ENCODE measurements around the gene C1S. TPM values are rescaled to one million over a fixed set of nuclear protein-coding genes. Genes with fewer than 3 reads are reported as not detected.

The C1S gene
- total RNA-seq, 1 experiment from 2014 or later, result 32.4 TPM

GRCh38 chr12:7068240-7068993 lies 7.9 kb downstream of the C1S start:
- H3K9me3 ChIP-seq (ENCODE audit: insufficient read depth, low read depth), result no peaks in the 10 kb centered on the region
- no peaks in the 10 kb centered on the region for H4K20me1 ChIP-seq (ENCODE audit: insufficient read depth)
- H3F3A ChIP-seq (ENCODE audit: insufficient read depth, low read depth), result peaks cover 21% of the 10 kb centered on the region
- no peaks in the 10 kb centered on the region for H3K27me3 ChIP-seq (ENCODE audit: insufficient read depth, low read depth)
- intact Hi-C loops (cut with micrococcal nuclease; ENCODE audit: unreplicated experiment), result loop anchor here (1.0 kb wide), 1 partner anchor 11 kb away; no protein-coding TSS in a partner anchor
- peak overlapping the region; percentile 69 for H2AFZ ChIP-seq
- H3K4me3 ChIP-seq, result no peak overlapping the region
- peak; percentile 61 to 89 for DNase-seq
- no peaks in the 10 kb centered on the region for H3K36me3 ChIP-seq (ENCODE audit: low read depth)
- no TSS peak for BruUV-seq (replicated peaks)
- H3K4me2 ChIP-seq, result peak overlapping the region; percentile 66
- H3K27ac ChIP-seq, result peak overlapping the region; percentile 65
- TF ChIP-seq, protein P1, sequence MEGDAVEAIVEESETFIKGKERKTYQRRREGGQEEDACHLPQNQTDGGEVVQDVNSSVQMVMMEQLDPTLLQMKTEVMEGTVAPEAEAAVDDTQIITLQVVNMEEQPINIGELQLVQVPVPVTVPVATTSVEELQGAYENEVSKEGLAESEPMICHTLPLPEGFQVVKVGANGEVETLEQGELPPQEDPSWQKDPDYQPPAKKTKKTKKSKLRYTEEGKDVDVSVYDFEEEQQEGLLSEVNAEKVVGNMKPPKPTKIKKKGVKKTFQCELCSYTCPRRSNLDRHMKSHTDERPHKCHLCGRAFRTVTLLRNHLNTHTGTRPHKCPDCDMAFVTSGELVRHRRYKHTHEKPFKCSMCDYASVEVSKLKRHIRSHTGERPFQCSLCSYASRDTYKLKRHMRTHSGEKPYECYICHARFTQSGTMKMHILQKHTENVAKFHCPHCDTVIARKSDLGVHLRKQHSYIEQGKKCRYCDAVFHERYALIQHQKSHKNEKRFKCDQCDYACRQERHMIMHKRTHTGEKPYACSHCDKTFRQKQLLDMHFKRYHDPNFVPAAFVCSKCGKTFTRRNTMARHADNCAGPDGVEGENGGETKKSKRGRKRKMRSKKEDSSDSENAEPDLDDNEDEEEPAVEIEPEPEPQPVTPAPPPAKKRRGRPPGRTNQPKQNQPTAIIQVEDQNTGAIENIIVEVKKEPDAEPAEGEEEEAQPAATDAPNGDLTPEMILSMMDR (conservative IDR thresholded peaks at IDR 0.05), result no peak
- TF ChIP-seq EZH2 (IDR thresholded peaks at IDR 0.05; ENCODE audit: low read depth), result no peak
- peaks cover 21% of the 10 kb centered on the region for H3K4me1 ChIP-seq (replicated peaks; ENCODE audit: insufficient read depth)
- POLR2A ChIA-PET (ENCODE audit: unreplicated experiment), result interaction anchor here (0.5 to 1.5 kb wide), 19 partner anchors 11 to 860 kb away, joined by 3 to 17 read pairs (median 4); partner anchors contain the start of genes C12orf57, CLSTN3, GAPDH and LPCAT3
- H3K9me2 ChIP-seq (ENCODE audit: insufficient read depth), result no peaks in the 10 kb centered on the region; the same call in 1 of the 2 replicates
- CTCF ChIA-PET, result interaction anchor here (0.5 to 1.4 kb wide), 9 partner anchors 8 to 118 kb away, joined by 3 to 6 read pairs (median 3); partner anchors contain the start of gene C1S
- H3K79me2 ChIP-seq (ENCODE audit: low read depth), result no peaks in the 10 kb centered on the region

DNA sequence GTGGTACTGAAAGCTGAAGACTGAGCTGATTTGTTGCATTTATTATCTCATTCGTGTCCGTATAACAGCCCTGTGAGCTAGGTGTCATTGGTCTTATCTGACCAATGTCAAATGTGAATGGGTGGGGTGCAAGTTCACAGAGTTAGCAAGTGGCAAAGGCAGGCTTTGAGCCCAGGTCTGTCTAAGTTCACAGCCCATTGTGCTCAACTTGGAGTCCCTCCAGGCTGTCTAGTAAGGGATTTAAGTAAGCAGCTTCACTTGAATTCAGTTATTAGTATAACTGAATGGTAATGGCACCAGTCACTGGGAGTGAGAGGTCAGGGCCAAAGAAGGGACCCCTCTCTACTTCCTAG lies 8.5 kb downstream of the C1S start:
- Histone ChIP-seq H2AFZ (0 out of 2 replicates have a peak overlapping the region, but pooled peaks have one; percentile 69), H3F3A (ENCODE audit: insufficient read depth, low read depth) (peaks cover 21% of the 10 kb centered on the region), H3K27me3 (ENCODE audit: insufficient read depth, low read depth) (no peaks in the 10 kb centered on the region), H3K9me2 (ENCODE audit: insufficient read depth) (no peaks in the 10 kb centered on the region; the same call in 1 of the 2 replicates), H3K79me2 (ENCODE audit: low read depth) (no peaks in the 10 kb centered on the region), H3K27ac (peak overlapping the region; percentile 65; the same call in 1 of the 2 replicates), H3K4me3 (no peak overlapping the region), H3K4me2 (peak overlapping the region; percentile 66), H3K4me1 (replicated peaks; ENCODE audit: insufficient read depth) (peaks cover 21% of the 10 kb centered on the region), H3K36me3 (ENCODE audit: low read depth) (no peaks in the 10 kb centered on the region), H4K20me1 (ENCODE audit: insufficient read depth) (no peaks in the 10 kb centered on the region), H3K9me3 (ENCODE audit: insufficient read depth, low read depth) (no peaks in the 10 kb centered on the region)
- CTCF ChIA-PET, result interaction anchor here (0.6 to 1.4 kb wide), 8 partner anchors 8 to 117 kb away, joined by 3 to 6 read pairs (median 3); partner anchors contain the start of gene C1S
- DNase-seq, result peak in 1 of 2 experiments; percentile 46
- no TSS peak for BruUV-seq (replicated peaks)
- POLR2A ChIA-PET (ENCODE audit: unreplicated experiment), result interaction anchor here (0.5 to 1.5 kb wide), 15 partner anchors 11 to 859 kb away, joined by 3 to 17 read pairs (median 3); partner anchors contain the start of genes C12orf57, GAPDH, LPCAT3 and RNU7-1
- no peak for TF ChIP-seq EZH2 (IDR thresholded peaks at IDR 0.05; ENCODE audit: low read depth)
- TF ChIP-seq, protein P1 (conservative IDR thresholded peaks at IDR 0.05), result no peak
- intact Hi-C loops (cut with micrococcal nuclease; ENCODE audit: unreplicated experiment), result loop anchor here (1.0 kb wide), 1 partner anchor 10 kb away; no protein-coding TSS in a partner anchor

DNA sequence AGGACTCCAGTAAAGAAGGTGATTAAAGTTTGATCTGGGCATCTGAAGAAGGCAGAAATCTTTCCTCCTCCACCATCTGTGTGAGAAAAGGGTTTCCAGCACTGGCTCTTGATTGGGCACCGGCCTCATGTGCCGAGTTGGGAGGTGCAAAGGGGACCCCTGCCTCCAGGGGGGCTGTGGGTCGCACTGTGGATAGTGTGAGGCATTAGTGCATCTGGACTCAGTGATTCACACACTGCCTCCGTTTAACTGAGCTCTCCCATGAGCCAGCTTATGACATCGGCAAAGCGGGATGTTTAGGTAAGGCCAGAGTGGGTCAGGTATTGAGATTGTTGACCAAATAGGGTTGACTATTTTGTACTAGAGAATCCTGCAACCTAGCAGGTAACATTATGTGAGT lies 8.9 kb downstream of the C1S start:
- H3K4me3 ChIP-seq, result no peak overlapping the region
- no peaks in the 10 kb centered on the region for H3K27me3 ChIP-seq (ENCODE audit: insufficient read depth, low read depth)
- no TSS peak for BruUV-seq (replicated peaks)
- intact Hi-C loops (cut with micrococcal nuclease; ENCODE audit: unreplicated experiment), result no loop called here
- no peaks in the 10 kb centered on the region for H3K79me2 ChIP-seq (ENCODE audit: low read depth)
- H3K9me2 ChIP-seq (ENCODE audit: insufficient read depth), result no peaks in the 10 kb centered on the region; the same call in 1 of the 2 replicates
- 0 out of 2 replicates have a peak overlapping the region, but pooled peaks have one; percentile 65 for H3K27ac ChIP-seq
- no peak for TF ChIP-seq EZH2 (IDR thresholded peaks at IDR 0.05; ENCODE audit: low read depth)
- TF ChIP-seq, protein P1 (conservative IDR thresholded peaks at IDR 0.05), result no peak
- no peaks in the 10 kb centered on the region for H3K36me3 ChIP-seq (ENCODE audit: low read depth)
- H3F3A ChIP-seq (ENCODE audit: insufficient read depth, low read depth), result peaks cover 21% of the 10 kb centered on the region
- ChIA-PET POLR2A (ENCODE audit: unreplicated experiment) (interaction anchor here (0.5 to 1.5 kb wide), 9 partner anchors 10 to 859 kb away, joined by 3 to 17 read pairs (median 5); partner anchors contain the start of genes GAPDH and LPCAT3), CTCF (interaction anchor here (0.6 to 1.4 kb wide), 4 partner anchors 9 to 43 kb away, joined by 3 to 6 read pairs (median 4); partner anchors contain the start of gene C1S)
- DNase-seq, result no peak
- H3K4me1 ChIP-seq (replicated peaks; ENCODE audit: insufficient read depth), result peaks cover 21% of the 10 kb centered on the region
- H4K20me1 ChIP-seq (ENCODE audit: insufficient read depth), result no peaks in the 10 kb centered on the region
- no peak overlapping the region; the same call in 1 of the 2 replicates for H2AFZ ChIP-seq
- H3K9me3 ChIP-seq (ENCODE audit: insufficient read depth, low read depth), result no peaks in the 10 kb centered on the region
- peak overlapping the region; percentile 66 for H3K4me2 ChIP-seq
